HG03103 (cell line): ENCODE results near the gene KRT71.

ENCODE experiments used
- ATAC-seq: cut with Tn5 transposase; IDR thresholded peaks from one replicate; pipeline ENCODE4 v1.9.1; 2021; ENCODE audit warnings: low read depth; ENCODE audit not compliant: unreplicated experiment

KRT71 gene

DNA sequence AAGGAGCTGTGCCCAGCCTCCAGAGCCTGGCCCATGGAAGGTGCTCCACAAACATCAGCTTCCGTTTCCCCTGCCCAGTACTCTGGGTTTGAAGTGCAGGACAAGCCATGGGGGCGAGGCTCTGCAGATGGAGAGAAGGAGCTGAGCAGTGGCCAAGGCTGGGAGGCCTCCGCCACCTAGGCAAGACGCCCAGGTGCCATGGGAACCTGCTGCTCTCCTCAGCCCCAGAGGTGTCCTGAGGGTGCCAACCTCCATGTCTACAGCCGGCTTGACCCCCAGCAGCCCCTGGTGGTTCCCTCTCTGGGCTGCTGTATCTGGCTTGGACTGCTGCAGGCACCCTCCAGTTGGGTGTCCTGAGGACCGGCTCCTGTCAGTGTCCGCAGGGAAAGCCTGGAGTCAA lies 12.4 kb downstream of the KRT71 start:
- ATAC-seq: no peak

DNA sequence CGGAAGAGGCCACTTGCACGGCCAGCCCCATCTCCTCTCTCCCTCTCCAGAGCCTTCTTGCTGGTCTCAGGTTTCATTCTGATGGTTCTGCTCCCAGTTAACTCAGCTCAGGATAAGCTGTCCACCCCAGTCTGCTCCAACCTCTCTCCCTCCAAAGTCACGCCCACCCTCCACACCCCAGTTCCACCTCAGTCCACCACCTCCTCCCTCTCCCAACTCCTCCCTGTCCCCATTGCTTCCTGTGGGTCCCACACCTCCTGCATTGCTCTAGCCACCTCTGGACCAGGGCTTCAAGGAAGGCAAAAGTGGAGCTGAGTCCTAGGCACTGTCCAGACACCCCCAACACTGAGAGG lies 13.1 kb downstream of the KRT71 start:
- no peak for ATAC-seq

DNA sequence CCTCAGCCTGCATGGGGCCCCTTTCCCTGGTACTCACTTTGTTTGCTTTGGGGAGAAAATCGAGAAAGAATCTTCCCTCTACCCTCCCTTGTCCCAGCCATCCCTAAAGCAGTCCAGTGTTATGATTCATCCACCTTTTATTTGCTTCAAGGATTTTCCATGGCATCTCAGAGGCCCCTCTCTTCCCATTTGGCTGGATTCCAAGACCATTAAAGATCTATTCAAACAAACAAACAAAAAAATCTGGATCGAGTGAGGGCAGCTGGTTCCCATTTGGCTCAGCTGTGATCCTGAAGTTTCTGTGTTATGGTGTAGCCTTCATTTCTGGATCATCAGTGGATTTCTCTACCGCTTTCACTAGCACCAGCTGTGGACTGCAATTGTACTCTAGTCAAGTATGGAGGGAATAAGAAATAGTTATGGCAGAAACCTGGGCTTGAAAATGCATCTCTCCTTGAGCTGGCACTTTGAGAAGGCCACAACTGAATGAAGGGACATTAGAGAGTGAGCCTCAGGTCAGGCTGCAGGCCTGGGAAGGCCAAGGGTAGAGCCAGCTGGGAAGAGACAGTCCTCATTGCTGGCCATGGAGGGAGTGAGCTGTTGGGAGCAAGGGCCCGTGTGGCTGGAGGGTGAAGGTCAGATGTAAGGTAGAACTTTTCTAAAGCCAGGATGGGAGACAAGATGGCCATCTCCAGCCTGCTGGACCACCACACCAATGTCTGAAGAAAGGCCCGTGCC lies 13.7 kb downstream of the KRT71 start:
- ATAC-seq: no peak

DNA sequence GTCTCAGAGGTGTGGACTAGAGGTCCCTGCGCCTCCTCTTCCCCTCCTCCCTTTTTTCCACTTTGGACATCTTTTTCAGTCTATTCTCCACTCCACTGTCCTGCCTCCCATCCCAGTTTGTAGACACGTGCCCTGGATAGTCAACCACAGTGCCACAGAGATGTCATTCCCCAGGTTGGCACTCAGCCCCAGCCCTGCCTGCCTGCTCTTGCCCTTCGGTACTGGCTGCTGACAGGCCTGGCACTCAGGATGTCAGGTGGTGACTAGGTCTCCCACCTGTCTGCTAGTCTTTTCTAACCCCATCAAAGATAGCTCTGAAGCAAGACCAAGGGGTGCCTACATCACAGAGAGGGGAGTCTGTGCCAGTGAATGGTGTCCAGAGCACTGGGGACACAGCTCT lies 15.8 kb downstream of the KRT71 start:
- no peak for ATAC-seq

DNA sequence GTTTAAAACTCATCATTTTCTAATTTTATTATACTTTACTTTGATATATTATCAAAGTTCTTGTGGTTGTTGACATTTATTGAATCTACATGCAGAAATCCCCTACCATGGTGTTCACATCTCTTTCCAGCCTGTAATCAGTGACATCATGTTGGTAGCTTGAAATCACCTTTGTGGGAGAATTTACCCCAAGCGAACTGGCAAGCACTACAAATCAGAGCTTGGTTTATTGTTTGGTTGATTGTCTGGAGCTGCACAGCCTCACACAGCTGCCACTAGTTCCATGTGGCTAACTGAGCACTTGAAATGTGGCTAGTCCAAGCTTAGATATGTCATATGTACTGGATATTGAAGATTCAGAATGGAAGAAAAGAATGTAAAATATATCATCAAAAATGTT lies 17.4 kb downstream of the KRT71 start:
- no peak for ATAC-seq

DNA sequence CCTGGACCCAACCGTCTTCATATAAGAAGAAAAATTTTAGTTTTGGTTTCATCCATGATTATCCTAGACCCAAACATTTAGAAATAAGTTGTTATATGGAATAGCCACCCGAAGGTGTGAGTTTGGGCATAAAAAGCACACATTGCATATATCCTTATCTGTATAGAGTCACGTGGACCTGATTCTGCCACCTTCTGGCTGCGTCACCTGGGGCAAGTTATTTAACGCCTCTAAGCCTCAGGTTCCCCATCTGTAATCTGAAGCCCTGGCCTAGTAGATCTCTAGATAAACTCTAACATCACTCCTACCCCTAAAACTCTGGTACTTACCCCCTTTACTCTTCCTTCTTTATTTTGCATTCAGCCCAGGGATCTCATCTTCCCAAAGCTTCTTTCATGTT lies 18.5 kb downstream of the KRT71 start:
- no peak for ATAC-seq

DNA sequence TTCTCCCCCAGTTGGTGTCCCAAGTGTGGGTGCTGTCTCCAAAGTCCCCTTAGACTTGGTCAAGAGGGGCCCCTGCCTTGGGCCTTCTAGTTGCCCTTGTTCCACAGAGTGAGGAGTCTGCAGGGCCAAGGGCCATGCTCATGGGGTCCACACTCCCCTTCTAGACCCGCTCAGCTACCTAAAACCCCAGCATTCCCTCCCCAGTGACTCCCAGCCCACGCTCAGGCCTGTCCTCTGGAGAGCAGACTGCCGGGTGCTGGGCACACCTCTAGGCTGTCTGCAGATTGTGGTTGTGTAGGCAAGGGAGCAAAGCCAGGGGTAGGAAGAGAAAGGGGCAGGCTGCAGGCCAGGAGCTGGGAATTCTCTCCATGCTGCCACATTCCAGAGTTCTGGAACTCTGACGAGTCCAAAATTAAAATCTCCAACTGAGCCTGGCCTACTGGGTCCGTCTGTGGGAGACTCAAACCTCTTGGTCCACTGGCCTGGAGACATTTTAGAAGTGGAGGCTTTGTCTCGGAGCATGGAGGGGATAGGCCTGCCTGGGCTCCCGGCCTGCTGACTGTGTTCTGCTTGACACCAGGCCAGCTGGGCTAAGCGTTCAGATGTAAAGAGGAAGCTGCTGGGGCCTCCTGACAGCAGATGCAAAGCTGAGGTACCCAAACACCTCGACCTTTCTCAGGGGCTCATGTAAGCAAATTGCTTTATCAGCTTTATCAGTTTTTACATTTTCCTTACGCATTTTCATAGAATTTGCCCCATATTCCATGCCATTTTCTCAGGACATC lies 19.1 kb downstream of the KRT71 start:
- ATAC-seq: no peak

DNA sequence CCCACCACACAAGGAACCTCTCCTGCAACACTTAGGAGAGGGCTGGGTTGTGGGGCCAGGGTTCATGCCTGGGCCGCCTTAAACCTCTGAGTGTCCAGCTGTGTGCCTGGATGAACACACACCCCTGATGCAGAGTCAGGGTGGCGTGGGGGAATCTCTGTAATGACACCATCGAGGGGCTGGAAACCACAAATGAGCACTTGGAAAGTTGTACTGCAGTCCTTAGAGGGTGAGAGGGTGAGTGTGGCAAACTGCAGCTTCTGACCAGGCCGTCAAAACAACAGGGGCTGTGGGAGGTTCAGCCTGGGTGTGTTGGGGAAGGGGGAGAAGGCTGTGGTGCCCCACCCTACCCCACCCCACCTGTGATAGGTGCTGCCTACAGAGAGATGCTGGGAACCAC lies 20.3 kb downstream of the KRT71 start:
- ATAC-seq: no peak

DNA sequence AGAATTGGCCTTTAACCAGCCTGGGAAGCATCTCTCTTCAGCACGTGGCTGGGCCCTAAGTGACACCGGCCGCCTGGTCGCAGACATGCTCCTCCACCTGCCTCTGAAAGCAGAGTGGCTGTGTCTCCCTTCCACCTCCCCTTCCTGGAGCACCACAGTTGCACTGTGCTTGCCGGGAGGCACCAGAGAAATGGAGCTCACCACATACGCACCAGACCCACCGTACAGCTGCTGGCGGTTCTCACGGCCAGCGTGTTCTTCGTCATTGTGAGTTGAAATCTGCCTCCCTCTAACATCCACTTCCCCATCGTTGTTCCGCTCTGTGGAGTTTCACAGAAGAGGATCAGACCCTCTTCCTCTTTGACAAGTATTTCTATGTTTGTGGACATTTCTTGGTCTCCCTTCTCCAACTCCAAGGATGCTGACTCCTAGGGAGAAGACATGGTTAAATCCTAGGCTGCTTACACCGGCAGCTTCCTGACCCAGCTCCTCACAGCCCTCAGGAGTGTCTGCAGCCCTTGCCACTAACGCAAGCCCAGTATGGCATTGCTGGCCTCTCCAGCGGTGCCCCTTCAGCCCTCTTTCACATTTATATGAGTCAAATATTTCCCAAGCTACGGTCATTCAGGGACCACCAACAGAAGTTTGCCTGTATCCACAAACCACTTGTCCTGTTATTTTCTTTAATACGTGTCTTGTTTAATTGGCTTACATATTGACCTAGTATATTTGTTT lies 21.2 kb downstream of the KRT71 start:
- no peak for ATAC-seq

DNA sequence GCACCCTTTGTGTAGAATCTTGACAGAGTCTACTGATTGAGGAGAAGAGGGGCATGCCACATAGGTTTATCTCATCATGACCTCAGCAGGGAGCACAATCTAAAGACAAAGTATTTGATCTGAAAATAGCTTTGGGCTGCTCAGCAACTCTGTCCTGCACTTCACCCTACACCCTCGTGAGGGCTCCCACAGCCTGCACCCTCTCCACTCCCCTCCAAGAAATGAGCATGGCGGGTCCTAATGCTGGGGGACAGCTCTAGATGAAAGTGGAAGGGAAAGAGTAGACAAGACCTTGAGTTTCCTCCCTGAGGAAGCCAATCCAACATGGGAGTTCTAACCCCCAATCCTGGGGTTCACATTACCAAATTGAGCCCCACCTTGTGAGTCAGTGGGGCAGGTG lies 22.0 kb downstream of the KRT71 start:
- ATAC-seq: no peak

DNA sequence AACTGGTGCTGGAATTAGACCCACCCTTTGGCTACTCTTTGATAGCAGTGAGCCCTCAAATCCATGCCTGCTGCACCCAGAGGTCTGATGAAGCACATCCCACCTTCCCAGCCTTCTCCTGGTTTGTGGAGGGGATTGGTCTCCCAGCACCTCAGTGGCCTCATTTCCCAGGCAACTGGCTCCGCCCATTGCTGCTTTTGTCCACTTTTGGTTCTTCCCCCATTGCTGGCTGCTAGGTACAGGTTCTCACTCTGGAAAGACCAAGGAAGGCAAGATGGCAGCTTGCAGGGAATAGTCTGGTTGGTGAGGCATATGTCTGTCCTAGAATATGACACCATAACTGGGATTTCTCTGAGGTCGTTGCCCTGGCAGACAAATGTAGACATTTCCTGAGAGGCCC lies 22.6 kb downstream of the KRT71 start:
- no peak for ATAC-seq

DNA sequence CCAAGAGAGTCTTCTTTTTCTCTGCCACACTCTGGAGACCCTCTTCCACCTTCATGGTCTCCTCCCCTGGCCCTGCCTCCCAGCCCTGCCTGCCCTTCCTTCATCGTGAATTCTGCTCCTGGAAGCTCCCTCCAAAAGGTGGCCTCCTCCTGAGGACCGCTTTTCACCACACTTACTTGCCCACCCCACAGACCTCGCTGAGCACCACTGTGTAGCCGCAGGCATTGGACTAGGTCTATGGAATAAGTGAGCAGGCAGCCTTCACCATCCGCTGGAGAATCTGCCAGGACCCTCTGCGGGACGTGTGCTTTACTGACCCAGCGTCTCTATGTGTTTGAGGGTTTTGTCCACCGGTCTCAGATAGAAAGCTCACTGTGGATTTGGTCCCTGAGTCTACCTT lies 23.1 kb downstream of the KRT71 start:
- ATAC-seq: no peak

DNA sequence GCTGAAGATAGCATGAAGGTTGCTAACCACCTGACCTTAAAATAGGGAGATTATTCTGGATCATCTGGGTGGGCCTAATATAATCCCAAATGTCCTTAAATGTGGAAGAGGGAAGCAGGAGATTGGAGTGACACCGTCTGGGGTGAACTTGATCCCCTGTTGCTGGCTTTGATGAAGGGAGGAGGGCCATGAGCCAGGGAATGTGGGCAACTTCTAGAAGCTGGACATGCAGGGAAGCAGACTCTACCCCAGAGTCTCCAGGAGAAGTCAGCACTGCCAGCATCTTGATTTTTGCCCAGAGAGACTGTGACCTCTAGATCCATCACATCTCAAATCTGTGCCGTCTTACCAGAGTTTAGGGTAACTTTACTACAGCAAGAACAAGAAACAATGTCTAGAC lies 23.5 kb downstream of the KRT71 start:
- no peak for ATAC-seq

DNA sequence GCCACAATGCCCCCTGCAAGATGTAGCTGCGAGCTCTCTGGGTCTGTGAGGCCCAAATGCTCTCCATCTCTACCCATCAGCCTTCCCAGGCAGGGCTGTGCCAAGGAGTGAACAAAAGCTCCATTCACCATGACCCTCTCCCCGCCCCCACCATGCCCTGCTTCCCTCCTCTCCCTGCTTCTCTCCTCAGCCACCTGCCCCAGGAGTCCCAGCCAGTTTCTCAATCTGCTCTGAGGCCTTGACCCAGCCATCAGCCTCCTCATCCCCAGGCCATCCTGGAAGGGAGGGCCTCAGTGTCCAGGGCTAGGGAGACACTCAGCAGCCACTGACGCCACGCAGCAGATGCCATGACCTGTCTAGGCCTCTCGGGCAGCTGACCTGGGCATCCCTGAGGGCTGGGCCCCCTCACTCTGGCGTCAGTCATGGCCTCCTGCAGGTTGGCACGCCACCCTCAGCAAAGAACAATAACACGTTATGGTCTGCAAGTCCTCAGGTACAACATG lies 24.3 kb downstream of the KRT71 start:
- no peak for ATAC-seq

DNA sequence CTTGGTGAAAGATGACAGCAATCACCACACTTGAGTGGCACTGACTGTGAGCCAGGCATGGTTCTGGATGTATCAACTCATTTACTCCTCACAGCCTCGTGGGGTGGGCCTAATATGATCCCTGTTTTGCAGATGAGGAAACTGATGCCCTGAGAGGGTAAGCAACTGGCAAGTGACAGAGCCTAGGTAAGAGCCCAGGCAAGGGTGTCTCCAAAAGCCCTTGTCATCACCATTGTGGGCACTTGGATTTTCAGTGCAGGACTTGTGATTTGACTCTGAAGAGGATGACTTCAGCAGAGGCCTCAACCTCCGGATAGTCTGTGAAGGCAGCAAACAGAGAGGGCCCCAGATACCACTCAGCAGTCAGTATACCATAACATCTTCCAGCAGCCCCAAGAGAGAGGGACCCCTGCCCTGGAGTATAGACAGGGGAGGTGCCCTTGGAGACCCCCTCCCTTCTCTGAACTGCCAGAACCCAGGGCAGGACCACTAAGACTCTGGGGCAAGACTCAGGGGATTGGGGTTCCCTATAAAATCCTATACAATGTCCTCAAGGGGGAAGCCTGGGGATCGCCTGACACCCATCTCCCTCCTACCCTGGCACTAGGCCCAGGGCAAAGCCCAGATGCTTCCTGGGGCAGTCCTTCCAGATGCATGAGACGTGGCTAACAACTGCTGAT lies 25.7 kb downstream of the KRT71 start:
- no peak for ATAC-seq

DNA sequence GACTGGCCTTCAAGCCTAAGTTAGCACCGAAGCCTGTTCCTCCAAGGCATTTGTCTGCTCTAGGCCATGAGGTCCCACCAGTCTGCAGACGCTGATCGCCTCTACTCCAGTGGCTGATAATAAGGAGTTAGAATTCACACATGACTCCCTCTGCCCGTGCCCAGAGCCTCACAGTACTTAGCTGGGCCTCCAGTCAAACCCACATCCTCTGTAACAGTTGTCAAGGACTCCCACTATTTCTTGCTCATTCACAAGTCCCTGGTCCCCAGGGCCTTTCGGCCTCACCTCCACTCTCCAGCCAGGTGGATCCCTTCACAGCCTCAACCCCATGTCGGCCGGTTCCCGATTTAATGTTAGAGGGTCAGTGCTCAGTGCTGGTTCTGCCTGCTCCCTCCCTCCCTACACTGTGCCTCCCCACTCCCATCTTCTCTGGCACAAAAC lies 26.4 kb downstream of the KRT71 start:
- no peak for ATAC-seq

DNA sequence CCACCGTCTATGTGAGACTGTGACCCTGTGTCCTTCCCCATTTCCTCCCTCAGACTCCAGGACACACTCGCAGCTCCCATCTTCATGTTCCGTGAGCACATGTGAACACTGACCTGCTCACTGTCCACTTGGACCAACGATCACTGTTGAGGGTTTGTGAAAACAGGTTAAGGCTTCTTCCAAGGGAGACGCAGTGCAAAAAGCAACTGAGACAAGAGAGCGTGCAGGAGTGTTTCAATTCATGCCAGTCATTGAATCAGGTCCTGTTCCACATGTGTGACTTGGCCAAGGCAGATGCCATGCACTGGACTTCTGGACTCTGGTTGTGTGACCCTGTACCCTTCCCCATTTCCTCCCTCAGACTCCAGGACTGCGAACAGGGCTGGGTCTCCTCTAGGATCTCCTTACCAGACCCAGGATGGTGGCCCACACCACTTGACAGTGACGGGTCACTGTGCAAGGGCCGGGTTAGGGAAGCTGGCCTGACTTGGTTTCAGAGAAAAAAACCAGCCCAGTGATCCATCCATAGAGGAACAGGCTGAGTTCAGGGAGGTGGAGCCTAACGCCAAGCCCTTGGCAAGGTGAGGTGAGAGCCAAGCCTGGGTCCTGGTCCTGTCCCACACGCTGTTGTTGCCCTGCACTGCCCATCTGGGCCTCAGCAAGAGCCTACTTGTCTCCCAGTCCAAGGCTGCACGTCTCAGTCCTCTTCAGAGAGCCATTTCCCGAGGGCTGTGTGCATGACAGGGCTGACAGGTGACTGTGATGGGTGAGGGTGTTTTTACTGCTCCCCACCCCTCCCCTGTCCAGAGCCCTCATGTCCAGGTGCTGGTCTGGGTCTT lies 27.1 kb downstream of the KRT71 start:
- no peak for ATAC-seq

DNA sequence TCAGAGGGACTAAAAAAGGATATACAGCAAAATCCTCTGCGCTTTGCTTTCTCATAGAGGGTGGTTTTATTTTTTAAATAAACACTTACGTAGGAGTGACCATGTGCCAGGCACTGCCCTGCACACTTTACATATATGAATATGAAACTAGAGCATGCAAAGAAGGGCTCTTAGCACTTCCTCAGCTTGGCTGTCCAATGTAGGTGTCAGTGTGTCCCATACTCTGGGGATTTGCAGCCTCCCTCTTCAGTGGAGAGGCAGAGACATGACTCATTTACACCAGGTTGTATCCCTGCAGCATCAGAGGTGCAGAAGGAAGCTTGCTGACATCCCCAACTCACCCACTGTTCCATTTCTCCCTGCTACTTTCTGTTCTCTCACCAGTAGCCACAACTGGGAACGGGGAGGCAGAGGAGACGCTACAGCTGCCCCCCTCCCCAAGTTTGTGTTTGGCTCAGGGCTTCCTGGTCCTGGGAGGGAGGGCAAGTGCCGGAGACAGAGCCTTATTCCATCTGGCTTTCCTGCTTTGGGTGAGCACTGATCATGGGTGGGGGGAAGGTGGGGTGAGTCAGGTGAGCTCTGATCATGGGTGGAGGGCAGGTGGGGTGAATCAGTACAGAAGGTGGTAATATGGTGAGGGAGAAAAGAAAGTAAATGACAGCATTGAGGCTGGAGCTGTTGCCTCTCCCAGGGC lies 27.9 kb downstream of the KRT71 start:
- no peak for ATAC-seq

DNA sequence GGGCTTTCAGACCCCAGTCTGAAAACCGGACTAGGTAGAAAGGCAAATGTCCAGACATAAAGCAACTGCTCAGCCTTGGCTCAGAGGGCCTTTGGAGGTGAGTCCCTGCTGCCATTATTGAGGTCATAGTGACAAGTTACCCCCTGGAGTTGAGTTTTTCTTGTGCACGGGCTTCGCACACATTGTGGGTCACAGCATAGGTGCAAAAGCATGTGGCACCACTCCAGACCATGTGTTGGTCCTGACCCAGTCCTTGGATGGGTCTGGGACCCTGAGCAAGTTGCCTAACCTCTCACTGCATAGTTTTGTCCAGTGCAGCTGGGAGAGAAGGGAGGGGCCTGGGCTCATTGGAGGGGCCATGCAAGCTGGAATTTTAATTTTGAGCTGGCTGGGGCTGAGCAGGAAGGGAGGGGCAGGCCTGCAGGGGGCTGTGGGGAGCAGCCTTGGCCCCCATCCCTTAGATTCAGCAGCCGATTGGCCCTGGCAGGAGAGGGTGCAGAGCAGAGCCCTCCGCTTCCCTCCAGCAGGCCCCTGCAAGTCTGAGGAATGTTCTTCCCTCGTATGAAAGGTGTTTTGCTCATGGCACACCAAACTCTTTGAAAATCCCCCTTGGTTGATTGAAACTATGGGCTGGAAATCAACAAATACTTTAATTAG lies 28.6 kb downstream of the KRT71 start:
- ATAC-seq: no peak
